Measurements from ENCODE around the gene PADI3. TPM values are rescaled to one million over a fixed set of nuclear protein-coding genes. Genes with fewer than 3 reads are reported as not detected.

PADI3 gene
- total and polyA plus RNA-seq, 2 of the 4 experiments (the other 2 are of a cell fraction) = not detected

DNA sequence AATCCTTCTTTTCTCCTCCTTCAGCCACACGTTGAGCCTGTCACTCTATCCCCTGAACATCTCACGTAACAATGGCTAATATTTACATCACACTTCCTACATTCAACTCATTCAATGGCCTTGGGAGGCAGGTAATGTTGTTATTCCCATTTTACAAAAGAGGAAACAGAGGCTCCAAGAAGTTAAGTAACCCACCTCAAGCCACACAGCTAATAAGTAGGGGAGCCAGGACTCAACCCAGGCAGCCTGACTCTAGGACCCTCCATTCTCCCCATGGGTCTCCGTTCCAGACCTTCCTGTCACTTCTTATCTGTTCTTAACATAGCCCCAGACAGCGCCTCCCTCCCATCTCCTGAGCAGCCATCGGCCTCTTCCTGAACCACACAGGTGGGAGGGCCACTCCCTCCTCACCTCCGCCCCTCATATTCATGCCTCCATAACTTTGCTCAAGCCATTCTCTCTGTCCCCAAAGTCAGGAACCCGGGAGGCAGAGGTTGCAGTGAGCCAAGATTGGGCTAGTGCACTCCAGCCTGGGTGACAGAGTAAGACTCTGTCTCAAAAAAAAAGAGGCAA lies 61.3 kb downstream of the PADI3 start:
- in situ Hi-C loops (cut with MboI; ENCODE audit: low sequenced_read_pairs) = no loop called here
- no peak overlapping the region for H3K27ac ChIP-seq (ENCODE audit: insufficient read depth, low read length)
- H3K9me3 ChIP-seq (ENCODE audit: control insufficient read depth, insufficient read depth, low read length) = no peaks in the 10 kb centered on the region
- H4K91ac ChIP-seq (ENCODE audit: insufficient read depth, low read depth, low read length) = no peak overlapping the region
- no peak overlapping the region for H2BK5ac ChIP-seq (ENCODE audit: low read depth, low read length, poor library complexity, severe bottlenecking)
- no peak overlapping the region for H2BK20ac ChIP-seq (ENCODE audit: low read depth, low read length)
- no peaks in the 10 kb centered on the region for H3K9me1 ChIP-seq (ENCODE audit: insufficient read depth, low read length)
- H3K79me1 ChIP-seq (ENCODE audit: low read depth in 1 of 2, low read length in 2 of 2) = no peaks in the 10 kb centered on the region
- H3K56ac ChIP-seq (ENCODE audit: extremely low read depth, insufficient read depth, low read length) = no peak overlapping the region
- ATAC-seq (ENCODE audit: low read depth) (no peak), DNase-seq (no peak)
- BruUV-seq (replicated peaks) = no TSS peak
- no peak overlapping the region for H2AFZ ChIP-seq (replicated peaks; ENCODE audit: low read length, poor library complexity)
- H2AK9ac ChIP-seq (replicated peaks; ENCODE audit: low read depth, low read length, poor library complexity) = no peak overlapping the region
- peaks cover 45% of the 10 kb centered on the region for H3K27me3 ChIP-seq (ENCODE audit: control insufficient read depth, insufficient read depth, low read length)
- H3K4me3 ChIP-seq (ENCODE audit: insufficient read depth, low read depth, low read length) = no peak overlapping the region
- no peak overlapping the region for H4K8ac ChIP-seq (ENCODE audit: low read depth in 2 of 2, low read length in 2 of 2)
- H3K23ac ChIP-seq (ENCODE audit: low read depth, low read length) = no peak overlapping the region
- no peak overlapping the region for H3K18ac ChIP-seq (ENCODE audit: low read depth, low read length)
- intact Hi-C loops (cut with micrococcal nuclease) = no loop called here
- 66% methylated on average over 3 of the region's 7 CpGs; no CpG with 5 or more reads in 1 of the 2 experiments for WGBS, 2 experiments (ENCODE audit: extremely low coverage in 2 of 2, insufficient read length in 1 of 2)
- no peak overlapping the region for H2BK15ac ChIP-seq (ENCODE audit: low read depth, low read length)
- H3K9ac ChIP-seq (ENCODE audit: low read depth, low read length) = no peak overlapping the region
- no peaks in the 10 kb centered on the region for H3K4me1 ChIP-seq (ENCODE audit: control insufficient read depth, insufficient read depth, low read length)
- no peak overlapping the region for H4K5ac ChIP-seq (ENCODE audit: low read depth, low read length)
- H4K20me1 ChIP-seq (ENCODE audit: insufficient read depth, low read length) = no peaks in the 10 kb centered on the region
- H3K4me2 ChIP-seq (ENCODE audit: low read depth, low read length) = no peak overlapping the region
- H3K14ac ChIP-seq (replicated peaks; ENCODE audit: low read depth, low read length) = no peak overlapping the region
- no peaks in the 10 kb centered on the region for H3K36me3 ChIP-seq (ENCODE audit: control insufficient read depth, insufficient read depth, low read length)
- H2AK5ac ChIP-seq (ENCODE audit: low read depth, low read length) = no peak overlapping the region
- TF ChIP-seq FOS (IDR thresholded peaks at IDR 0.05; ENCODE audit: low read depth, low read length) (no peak), CTCF (conservative IDR thresholded peaks at IDR 0.05; ENCODE audit: low read depth, low read length) (no peak), NFE2L2 (IDR thresholded peaks at IDR 0.05; ENCODE audit: low read depth, low read length) (no peak), POLR2A (IDR thresholded peaks at IDR 0.05; ENCODE audit: low read depth, low read length) (no peak), RAD21 (IDR thresholded peaks at IDR 0.05; ENCODE audit: low read length) (no peak), CEBPB (IDR thresholded peaks at IDR 0.05; ENCODE audit: low read depth, low read length) (no peak), MAFK (IDR thresholded peaks at IDR 0.05; ENCODE audit: low read depth, low read length) (no peak), RFX5 (IDR thresholded peaks at IDR 0.05; ENCODE audit: low read depth, low read length) (no peak), USF2 (IDR thresholded peaks at IDR 0.05; ENCODE audit: low read depth, low read length) (no peak), MXI1 (IDR thresholded peaks at IDR 0.05; ENCODE audit: borderline replicate concordance, low read depth, low read length) (no peak), MAZ (IDR thresholded peaks at IDR 0.05; ENCODE audit: borderline replicate concordance, low read depth, low read length) (no peak)
- TF ChIP-seq, protein P1, sequence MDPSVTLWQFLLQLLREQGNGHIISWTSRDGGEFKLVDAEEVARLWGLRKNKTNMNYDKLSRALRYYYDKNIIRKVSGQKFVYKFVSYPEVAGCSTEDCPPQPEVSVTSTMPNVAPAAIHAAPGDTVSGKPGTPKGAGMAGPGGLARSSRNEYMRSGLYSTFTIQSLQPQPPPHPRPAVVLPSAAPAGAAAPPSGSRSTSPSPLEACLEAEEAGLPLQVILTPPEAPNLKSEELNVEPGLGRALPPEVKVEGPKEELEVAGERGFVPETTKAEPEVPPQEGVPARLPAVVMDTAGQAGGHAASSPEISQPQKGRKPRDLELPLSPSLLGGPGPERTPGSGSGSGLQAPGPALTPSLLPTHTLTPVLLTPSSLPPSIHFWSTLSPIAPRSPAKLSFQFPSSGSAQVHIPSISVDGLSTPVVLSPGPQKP (IDR thresholded peaks at IDR 0.05; ENCODE audit: borderline replicate concordance, low read depth, low read length) = no peak
- no peak overlapping the region for H2BK120ac ChIP-seq (ENCODE audit: low read depth, low read length)
- dilution Hi-C loops (cut with HindIII; ENCODE audit: low sequenced_read_pairs, unreplicated experiment) = no loop called here
- POLR2A ChIA-PET (ENCODE audit: unreplicated experiment) = no interaction called here
- CTCF ChIA-PET = no interaction called here
- H3K4ac ChIP-seq (ENCODE audit: low read depth, low read length) = no peak overlapping the region
